ENCODE data around the gene ATF7IP2.
A peak's percentile ranks its signal among the peaks of the same experiment; 100 is the strongest.
"Not testable (repeated sequence)": the region's sequence is repeated elsewhere in the genome, so short reads cannot be mapped to it uniquely, and the experiment has no call there.

The ATF7IP2 gene

DNA sequence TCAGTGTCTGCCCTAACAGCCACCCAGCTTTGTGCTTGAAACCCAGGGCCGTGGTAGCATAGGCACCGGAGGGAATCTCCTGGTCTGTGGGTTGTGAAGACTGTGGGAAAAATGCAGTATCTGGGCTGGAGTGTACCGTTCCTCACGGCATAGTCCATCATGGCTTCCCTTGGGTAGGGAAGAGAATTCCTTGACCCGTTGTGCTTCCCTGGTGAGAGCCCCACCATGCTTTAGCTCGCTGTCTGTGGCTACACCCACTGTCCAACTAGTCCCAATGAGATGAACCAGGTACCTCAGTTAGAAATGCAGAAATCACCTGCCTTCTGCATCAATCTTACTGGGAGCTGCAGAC is 67.3 kb downstream of the ATF7IP2 start:
- DNase-seq = no peak

DNA sequence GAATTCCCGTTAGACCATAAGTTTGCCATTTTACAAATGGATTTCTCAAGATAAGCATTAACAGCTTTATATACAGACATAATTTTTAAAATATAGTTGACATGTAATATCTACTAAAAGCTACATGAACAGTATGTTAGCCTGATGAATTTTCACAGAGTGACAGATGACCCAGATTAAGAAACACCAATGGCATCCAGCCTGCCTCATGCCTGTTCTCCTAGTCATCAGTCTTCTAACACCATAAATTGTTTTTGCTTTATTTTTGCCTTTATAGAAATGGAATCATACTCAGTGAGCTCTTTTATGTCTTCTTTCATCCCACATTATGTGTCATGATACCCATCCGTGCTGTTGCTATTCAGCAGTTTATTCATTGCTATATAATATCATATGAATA is 80.0 kb downstream of the ATF7IP2 start:
- DNase-seq = no peak

DNA sequence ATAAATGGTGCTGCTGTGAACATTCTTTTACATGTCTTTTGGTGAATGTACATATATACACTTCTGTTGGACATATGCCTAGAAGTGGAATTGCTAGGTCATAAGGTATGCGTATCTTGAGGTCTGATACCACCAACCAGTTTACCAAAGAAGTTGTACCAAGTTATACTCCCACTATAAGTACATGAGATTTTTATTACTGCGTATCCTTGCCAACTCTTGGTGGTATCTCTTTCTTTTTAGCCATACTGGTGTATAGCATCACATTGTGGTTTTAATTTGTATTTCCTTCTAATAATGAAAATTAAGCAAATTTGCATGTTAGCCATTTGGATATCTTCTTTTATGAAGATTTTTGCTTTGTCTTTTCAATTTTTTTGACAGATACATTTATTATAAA is 80.5 kb downstream of the ATF7IP2 start:
- DNase-seq = no peak

DNA sequence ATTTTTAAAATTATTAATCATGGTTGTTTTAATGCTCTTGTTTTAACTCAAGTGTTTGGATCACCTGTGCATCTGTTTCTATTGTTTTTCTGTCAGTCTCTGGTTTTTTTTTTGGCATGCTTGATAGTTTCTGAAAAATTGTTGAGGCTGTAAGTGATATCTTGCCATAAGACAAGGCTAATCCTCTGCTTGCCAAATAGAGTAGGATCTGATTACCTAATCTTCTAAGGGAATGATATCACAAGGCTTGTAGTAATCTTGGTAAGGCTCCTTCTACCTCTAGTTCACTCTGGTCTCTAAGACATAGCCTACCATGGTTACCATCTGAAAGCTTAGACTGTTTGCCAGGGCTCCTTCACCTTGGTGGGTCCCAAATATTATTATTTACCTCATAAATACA is 81.0 kb downstream of the ATF7IP2 start:
- DNase-seq = no peak

DNA sequence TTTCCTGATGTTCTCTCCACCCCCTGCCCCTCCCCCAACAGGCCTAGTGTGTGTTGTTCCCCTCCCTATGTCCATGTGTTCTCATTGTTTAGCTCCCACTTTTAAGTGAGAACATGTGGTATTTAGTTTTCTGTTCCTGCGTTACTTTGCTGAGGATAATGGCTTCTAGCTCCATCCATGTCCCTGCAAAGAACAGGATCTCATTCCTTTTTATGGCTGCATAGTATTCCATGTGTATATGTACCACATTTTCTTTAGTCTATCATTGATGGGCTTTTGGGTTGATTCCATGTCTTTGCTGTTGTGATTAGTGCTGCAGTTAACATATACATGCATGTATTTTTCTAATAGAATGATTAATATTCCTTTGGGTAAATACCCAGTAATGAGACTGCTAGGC is 90.8 kb downstream of the ATF7IP2 start:
- not testable (repeated sequence) for DNase-seq

DNA sequence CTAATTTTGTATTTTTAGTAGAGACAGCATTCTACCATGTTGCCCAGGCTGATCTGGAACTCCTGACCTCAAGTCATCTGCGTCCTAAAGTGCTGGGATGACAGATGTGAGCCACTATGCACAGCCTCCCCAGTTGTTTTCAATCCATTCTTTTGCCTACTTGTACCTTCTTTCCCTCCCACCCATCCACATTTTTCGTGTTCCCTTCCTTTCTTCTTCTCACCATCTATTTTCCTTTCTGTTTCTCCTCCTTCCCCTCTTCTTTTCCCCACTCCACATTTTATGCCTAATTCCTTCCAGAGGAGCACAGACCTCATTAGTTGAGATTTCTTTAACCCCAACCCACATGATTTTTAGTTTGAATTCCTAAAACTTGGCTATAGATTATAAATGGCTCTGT is 94.3 kb downstream of the ATF7IP2 start:
- no peak for DNase-seq

DNA sequence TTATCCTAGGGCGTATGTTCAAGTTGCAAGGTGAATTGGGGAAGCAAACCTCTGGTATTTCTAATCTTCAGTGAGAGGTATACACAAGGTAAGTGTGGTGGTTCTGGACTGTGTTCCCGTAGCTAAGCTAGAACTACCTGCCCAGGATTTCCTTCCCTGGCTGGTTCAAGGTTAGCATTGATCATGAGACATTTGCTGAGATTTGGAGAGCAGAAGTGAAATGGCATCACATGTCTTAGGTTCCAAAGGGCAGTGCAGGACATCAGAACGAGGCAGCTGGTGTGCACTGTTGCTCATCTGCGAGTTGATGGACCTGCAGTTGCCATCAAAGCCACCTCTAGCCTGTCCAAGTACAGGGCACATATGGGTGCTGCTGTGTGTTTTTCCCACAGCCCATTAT is 99.3 kb downstream of the ATF7IP2 start:
- no peak for DNase-seq

DNA sequence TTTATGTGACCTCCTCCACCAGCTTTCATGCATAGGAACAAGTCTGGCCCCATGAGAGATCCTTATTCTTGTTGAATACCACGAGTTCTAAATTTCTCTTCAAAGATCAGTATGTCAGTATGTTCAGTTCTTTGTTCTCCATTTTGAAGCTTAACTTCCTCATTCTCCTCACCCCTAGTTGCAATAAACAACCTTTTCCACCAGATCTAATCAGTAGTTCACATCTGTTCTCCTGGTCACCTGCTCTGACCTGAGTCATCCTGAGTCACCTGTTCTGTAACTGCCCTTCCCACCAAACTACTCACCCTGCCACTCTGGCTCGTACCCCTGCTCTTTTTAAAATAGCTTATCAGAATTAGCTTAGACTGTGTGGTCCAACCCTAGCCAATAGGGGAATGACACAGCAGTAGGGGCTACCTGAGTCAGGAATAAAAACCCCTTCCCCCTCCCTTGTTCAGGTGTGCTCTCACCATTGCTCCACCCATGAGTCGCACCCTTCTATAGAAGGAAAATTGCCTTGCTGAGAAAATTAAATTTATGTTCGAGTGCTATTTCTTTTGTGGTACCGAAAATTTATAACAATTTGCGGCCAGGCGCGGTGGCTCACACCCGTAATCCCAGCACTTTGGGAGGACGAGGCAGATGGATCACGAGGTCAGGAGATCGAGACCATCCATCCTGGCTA is 100.0 kb downstream of the ATF7IP2 start:
- no peak for DNase-seq

DNA sequence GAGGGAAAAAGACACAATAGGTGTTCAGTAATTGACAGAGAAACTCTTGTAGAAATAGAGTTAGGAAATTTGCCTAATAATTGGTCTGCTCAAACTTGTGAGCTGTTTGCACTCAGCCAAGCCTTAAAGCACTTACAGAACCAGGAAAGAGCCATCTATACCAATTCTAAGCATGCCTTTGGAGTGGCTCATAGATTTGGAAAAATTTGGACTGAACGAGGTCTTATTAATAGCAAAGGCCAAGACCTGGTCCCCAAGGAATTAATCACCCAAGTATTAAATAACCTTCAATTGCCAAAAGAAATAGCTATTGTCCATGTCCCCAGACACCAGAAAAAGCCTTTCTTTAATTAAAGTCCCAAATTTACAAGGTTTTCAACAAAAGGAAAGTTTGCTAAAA is 104.3 kb downstream of the ATF7IP2 start:
- DNase-seq = no peak

DNA sequence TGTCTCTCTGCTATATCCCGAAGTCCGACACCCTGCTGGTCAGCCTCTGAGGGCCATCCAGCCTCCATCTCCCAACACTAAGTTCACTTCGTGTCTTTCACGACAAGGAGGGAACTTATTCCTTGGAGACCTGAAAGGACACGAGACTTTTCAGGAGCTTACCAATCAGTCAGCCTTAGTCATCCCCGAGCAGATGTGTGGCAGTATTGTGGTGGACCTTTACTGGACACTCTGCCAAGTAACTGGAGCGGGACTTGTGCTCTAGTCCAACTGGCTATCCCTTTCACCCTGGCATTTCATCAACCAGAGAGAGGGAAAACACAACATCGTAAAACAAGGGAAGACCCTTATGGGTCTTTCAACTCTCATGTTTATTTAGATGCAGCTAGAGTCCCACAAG is 107.4 kb downstream of the ATF7IP2 start:
- DNase-seq = no peak

DNA sequence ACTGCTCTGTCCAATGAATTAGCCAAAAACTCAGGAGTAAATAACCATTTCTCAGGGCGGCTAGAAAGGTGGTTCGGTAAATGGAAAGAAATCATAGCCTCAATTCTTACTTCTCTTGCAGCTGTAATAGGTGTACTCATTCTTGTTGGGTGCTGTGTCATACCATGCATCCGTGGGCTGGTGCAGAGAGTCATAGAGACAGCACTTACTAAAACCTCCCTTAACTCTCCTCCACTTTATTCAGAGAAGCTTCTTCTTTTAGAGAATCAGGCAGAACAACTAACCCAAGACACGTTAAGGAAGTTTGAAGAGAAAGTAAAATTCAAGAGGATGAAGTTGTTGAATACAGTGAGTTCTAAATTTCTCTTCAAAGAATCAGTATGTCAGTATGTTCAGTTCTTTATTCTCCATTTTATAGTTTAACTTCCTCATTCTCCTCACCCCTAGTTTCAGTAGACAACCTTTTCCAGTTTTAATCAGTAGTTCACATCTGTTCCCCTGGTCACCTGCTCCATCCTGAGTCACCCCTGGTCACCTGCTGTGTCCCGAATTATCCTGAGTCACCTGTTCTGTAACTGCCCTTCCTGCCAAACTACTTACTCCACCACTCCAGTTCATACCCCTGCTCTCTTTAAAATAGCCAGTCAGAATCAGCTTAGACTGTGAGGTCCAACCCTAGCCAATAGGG is 108.6 kb downstream of the ATF7IP2 start:
- no peak for DNase-seq

DNA sequence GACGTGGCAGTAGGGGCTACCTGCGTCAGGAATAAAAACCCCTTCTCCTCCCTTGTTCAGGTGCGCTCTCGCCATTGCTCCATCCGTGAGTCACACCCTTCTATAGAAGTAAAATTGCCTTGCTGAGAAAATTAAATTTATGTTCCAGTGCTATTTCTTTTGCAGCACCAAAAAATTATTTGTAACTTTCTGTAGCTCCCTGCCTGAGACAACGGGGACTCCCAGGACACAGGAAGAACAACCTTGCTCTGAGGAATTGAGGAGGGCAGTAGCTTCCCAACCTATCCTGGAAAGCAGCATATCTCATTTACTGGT is 109.1 kb downstream of the ATF7IP2 start:
- no peak for DNase-seq

DNA sequence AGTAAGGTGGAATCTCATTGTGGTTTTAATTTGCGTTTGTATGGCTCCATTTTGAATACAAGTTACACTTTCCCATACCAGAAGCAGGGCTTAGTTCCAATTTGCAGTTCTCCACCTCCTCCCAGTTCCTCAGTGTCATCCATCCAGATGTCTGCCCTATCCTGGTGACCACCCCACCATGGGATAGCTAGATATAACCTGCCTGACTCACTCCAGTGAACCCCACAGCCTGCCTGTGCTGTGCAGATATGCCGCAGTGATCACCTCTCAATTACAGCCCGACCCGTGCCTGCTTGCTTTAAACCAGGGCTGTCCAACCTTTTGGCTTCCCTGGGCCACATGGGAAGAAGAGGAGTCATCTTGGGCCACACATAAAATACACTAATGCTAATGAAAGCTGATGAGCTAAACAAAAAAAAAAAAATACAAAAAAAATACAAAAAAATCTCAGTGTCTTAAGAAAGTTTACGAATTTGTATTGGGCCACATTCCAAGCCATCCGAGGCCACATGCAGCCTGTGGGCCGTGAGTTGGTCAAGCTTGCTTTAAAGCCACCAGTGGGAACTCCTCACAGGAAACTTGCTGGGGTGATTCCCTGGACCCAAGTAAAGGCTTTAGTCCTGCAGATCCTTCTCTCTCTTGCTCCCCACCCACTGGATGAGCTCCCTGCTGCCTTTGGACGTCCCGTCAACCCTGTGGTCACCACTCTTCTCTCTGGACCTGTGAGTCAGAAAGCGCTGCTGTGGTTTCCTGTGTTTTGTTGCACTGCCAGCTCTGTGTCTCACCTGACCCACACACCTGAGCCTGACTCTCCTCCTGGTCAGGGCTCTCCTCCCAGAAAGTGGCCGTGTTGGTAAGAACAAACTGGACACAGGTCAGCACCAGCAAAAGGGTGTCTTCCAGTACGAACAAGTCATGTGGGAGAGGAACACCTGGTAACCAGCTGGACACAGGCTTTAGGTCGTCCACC is 111.6 kb downstream of the ATF7IP2 start:
- DNase-seq = no peak

DNA sequence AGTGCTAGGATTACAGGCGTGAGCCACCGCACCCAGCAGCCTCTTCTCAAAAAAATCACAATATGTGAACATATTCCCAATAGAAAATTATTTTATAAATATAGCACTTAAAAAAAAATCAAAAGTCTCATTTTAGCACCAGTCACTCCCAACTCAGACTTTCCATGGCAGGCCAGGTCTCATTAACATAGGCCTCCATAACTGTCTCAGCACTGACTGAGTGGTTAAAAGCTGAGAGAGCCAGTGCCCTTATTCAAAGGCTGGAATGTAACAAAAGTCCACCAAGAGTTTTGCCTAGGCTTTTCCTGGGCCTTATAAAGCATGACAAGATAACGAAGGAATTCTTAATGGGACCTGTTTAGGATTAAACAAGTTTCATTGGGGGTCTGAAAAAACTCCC is 114.7 kb downstream of the ATF7IP2 start:
- DNase-seq = no peak

DNA sequence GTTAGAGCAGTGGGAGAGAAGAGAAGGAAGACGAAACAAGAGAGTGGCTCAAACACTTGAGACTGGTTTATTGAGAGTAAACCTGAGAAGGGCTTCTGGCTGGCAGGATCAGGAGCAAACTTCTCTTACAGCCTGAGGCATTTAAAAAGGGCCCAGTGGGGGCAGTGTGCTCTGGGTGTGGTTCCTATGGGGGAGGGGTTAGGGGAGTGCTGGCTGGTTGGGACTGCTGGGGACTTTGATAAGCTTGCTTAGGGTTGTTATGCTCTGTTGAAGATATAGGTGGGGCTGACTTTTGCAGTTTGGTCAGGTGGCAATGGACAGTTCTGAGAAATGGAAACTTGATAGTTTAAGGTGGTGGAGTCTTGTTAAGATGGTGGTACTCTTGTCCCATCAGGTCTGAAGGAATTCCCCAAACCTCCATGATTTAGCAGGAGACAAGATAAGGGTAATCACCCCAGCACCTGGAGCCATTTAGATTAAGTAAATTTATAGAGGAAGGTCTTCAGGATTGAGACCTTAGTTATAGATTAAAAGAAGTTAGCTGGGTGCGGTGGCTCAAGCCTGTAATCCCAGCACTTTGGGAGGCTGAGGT is 115.3 kb downstream of the ATF7IP2 start:
- no peak for DNase-seq

DNA sequence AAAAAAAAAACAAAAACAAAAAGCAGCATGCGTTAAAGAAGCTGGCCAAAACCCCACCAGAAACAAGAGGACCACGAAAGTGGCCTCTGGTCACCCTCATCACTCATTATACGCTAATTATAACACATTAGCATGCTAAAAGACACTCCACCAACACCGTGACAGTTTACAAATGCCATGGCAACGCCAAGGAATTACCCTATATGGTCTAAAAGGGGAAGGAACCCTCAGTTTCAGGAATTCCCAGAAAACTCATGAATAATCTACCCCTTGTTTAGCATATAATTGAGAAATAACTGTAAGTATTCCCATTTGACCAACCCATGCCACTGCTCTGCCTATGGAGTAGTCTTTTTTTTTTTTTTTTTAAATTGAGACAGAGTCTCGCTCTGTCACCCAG is 116.9 kb downstream of the ATF7IP2 start:
- no peak for DNase-seq

DNA sequence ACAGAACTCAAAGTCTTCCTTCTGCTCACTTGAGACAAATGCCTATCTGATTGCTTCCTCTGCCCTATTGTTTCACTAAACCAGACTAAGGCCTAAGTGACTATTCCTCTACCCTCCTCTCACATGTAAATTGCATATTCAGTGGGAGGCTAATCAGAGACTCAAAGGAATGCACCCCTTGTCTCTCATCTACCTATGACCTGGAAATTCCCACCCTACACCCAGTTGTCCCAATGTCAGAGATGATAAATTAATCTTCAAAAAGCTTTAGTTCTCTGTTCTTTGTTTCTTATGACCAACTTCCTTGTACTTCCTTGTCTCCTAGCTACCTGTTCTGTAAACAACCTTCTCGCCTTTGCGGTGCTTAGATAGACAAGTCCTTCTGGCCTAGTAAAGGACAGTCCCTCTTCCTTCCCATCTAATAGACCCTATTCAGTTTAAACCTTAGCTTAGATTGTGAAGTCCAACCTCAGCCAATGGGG is 118.6 kb downstream of the ATF7IP2 start:
- no peak for DNase-seq

DNA sequence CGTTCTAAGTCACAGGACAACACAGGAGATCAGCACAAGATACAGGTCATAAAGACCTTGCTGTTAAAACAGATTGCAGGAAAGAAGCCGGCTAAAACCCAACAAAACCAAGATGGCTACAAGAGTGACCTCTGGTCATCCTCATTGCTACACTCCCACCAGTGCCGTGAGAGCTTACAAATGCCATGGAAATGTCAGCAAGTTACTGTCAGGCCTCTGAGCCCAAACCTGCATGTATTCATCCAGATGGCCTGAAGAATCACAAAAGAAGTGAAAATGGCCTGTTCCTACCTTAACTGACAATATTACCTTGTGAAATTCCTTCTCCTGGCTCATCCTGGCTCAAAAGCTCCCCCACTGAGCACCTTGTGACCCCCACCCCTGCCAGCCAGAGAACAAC is 119.4 kb downstream of the ATF7IP2 start:
- DNase-seq = not testable (repeated sequence)

DNA sequence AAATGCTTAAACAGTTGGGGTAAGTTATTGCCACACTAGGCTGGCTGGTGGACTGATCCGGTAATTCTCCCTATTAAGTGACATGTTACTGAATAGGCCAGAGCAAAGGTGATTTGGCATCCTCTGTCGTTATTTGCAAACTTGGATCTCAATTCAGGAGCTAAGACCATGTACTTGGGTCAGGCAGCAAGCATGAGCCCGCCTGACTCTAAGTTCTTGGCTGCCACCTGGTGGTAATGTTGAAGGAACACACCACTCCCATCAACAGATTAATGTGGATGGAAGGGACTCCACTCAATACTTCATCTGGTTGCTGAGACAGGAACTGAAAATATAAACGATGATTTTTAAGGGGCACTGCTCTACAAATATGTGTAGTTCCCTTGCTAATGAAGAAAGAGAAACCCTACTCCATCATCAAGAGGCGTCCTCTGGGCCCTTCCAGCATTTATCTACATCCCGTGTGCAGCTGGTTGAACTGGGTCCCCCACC is 123.7 kb downstream of the ATF7IP2 start:
- peak; percentile 61 for DNase-seq

DNA sequence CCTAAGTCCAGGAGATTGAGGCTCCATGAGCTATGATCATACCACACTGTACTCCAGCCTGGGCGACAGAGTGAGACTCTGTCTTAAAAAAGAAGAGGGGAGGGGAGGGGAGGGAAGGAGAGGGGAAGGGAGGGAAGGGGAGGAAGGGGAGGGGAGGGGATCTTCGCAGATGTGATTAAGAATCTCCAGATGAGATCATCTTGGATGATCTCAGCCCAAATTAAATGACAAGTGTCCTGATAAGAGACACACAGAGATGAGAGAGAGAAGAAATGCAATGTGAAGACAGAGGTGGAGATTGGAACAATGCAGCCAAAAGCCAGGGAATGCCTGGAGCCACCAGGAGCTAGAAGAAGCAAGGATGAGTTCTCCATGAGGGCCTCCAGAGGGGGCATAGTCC is 124.4 kb downstream of the ATF7IP2 start:
- DNase-seq = no peak

DNA sequence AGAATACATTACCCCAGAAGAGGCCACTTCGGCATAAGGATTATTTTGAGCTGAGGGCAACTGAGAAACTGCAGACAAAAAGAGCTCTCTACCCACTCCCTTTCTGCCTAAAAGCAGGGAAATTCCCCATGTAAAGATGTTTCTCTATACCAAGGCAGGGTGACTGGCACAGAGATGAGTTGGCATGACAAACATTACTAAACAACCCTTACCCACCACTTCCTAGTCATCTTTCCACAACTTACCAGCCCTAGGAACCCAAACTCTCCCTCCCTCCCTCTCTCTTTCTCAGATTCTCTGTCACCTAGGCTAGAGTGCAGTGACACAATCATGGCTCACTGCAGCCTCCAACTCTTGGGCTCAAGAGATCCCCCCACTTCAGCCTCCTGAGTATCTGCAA is 126.0 kb downstream of the ATF7IP2 start:
- DNase-seq = no peak

DNA sequence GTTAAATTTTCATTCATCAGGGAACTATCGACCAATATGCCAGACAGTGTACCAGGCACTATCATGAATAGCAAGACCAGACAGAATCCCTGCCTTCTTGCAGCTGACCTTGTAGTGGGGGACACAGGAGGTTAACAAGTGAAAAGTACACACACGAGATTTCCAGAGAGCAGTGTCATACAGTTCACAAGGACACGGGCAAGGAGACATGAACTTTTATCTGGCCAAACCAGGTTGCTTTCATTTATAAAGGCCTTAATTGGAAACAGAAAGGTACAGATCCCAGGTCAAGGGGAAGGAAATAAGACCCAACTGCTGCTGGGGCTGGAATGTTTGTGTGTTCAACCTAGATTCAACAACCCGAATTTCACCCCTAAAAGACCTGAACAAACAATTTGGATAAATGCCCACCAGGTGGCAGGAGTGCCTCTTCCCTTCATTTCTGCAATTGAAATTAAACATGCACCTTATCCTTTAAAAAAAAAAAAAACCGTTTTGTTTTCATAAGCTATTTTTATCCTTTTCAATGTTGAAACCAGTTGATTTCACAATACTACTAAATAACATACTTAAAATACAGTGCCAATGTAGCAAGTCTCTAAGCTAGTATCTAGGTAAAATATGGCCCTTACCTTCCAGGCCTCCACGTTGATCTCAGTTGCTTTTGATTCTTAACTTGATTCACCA is 128.7 kb downstream of the ATF7IP2 start:
- peak; percentile 16 for DNase-seq

DNA sequence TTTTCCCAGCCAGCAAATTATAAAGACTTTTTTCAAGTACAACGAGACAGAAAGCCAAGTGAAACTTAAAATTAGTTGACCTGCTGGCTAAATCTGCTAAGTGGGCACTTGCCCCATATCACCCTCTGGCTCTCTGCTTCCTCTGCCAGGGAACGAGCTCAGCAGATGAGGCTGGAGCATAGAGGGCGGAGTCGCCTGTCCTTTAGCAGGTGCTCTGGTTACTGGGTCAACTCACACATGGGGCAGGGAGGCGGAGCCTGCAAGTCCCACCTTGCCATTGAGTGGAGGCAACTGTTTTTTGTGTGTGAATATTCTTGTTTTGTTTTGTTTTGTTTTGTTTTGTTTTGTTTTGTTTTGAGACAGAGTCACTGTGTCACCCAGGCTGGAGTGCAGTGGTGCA is 132.0 kb downstream of the ATF7IP2 start:
- no peak for DNase-seq
